ENCODE measurements around the gene DCP2. TPM values are rescaled to one million over a fixed set of nuclear protein-coding genes. Genes with fewer than 3 reads are reported as not detected.
A peak's percentile ranks its signal among the peaks of the same experiment; 100 is the strongest.
"Not testable (repeated sequence)": the region's sequence is repeated elsewhere in the genome, so short reads cannot be mapped to it uniquely, and the experiment has no call there.

The DCP2 gene
- total RNA-seq, 2 donors from 2014 or later, result 10.8 to 12.8 TPM

- no peak for DNase-seq (ENCODE audit: low spot score)
- Histone ChIP-seq H3K4me3 (no peak overlapping the region), H3K27ac (no peak overlapping the region), H3K36me3 (no peaks in the 10 kb centered on the region), H3K27me3 (no peaks in the 10 kb centered on the region), H3K9me3 (no peaks in the 10 kb centered on the region), H3K4me1 (peaks cover 0 to 32% of the 10 kb centered on the region in 2 donors)
- TF ChIP-seq CTCF (IDR thresholded peaks at IDR 0.05), result no peak
These were observed 15.6 kb upstream of the DCP2 start for GRCh38 chr5:112960863-112961504.

GRCh38 chr5:112963374-112963733 lies 13.2 kb upstream of the DCP2 start:
- not testable (repeated sequence) for H3K9me3 ChIP-seq; H3K27me3 ChIP-seq; H3K4me3 ChIP-seq; DNase-seq (ENCODE audit: low spot score); H3K36me3 ChIP-seq
- Histone ChIP-seq H3K27ac (peak overlapping the region in 1 of 2 donors; percentile 65), H3K4me1 (peaks cover 0 to 22% of the 10 kb centered on the region in 2 donors)

DNA sequence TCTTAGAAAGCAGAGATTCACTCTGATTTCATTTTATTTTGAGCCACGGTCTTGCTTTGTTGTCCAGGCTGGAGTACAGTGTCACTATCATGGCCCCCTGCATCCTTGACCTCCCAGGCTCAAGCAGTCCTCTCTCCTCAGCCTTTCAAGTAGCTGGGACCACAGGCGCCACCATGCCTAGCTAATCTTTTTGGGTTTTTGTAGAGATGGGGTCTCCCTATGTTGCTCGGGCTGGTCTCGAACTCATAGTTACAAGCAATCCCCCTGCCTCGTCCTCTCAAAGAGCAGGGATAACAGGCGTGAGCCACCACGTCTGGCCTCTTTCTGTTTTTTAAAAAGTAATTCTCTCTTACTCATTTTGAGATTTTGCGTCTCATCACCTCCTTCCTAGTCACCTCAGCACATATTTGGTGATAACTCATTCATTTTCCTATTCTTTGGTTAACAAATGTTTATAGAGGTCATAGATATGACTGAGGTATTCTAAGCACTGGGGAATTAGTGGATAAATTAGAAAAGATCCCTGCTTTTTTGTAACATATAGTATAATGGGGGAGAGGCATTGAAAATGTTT lies 10.8 kb upstream of the DCP2 start:
- no peaks in the 10 kb centered on the region for H3K27me3 ChIP-seq
- no peaks in the 10 kb centered on the region for H3K9me3 ChIP-seq
- no peak for DNase-seq (ENCODE audit: low spot score)
- TF ChIP-seq CTCF (IDR thresholded peaks at IDR 0.05), result no peak
- no peak overlapping the region for H3K27ac ChIP-seq
- no peaks in the 10 kb centered on the region for H3K4me1 ChIP-seq
- H3K36me3 ChIP-seq, result no peaks in the 10 kb centered on the region
- H3K4me3 ChIP-seq, result no peak overlapping the region

- H3K4me3 ChIP-seq, result no peak overlapping the region
- no peaks in the 10 kb centered on the region for H3K36me3 ChIP-seq
- H3K4me1 ChIP-seq, result no peaks in the 10 kb centered on the region
- H3K27me3 ChIP-seq, result no peaks in the 10 kb centered on the region
- H3K27ac ChIP-seq, result no peak overlapping the region
- H3K9me3 ChIP-seq, result no peaks in the 10 kb centered on the region
- no peak for DNase-seq (ENCODE audit: low spot score)
- no peak for TF ChIP-seq CTCF (IDR thresholded peaks at IDR 0.05)
These were observed 9.0 kb upstream of the DCP2 start for GRCh38 chr5:112967520-112968083.

GRCh38 chr5:112968411-112969106 lies 8.0 kb upstream of the DCP2 start:
- TF ChIP-seq CTCF (IDR thresholded peaks at IDR 0.05), result no peak
- Histone ChIP-seq H3K27ac (no peak overlapping the region), H3K36me3 (no peaks in the 10 kb centered on the region), H3K9me3 (no peaks in the 10 kb centered on the region), H3K4me3 (no peak overlapping the region), H3K27me3 (no peaks in the 10 kb centered on the region), H3K4me1 (no peaks in the 10 kb centered on the region)
- no peak for DNase-seq (ENCODE audit: low spot score)

- Histone ChIP-seq H3K4me3 (no peak overlapping the region), H3K9me3 (no peaks in the 10 kb centered on the region), H3K27ac (no peak overlapping the region), H3K36me3 (no peaks in the 10 kb centered on the region), H3K4me1 (peaks cover 0 to 6% of the 10 kb centered on the region in 2 donors), H3K27me3 (no peaks in the 10 kb centered on the region)
- no peak for DNase-seq (ENCODE audit: low spot score)
- TF ChIP-seq CTCF (IDR thresholded peaks at IDR 0.05), result no peak
These were observed 5.3 kb upstream of the DCP2 start for GRCh38 chr5:112971276-112971675.
